NCI-H82 treated with DMSO at 0.1 percent for 48 hours (cell line): ENCODE measurements around the gene GALNT17.

ENCODE experiments used
- DNase-seq: peaks from one replicate; lab custom pipeline; 2025; ENCODE audit not compliant: unreplicated experiment; lab: John Stamatoyannopoulos, UW

GALNT17 gene

GRCh38 chr7:71443191-71443530 lies 311.2 kb downstream of the GALNT17 start:
- no peak for DNase-seq

- no peak for DNase-seq
These were observed 312.2 kb downstream of the GALNT17 start for GRCh38 chr7:71444130-71444529.

DNA sequence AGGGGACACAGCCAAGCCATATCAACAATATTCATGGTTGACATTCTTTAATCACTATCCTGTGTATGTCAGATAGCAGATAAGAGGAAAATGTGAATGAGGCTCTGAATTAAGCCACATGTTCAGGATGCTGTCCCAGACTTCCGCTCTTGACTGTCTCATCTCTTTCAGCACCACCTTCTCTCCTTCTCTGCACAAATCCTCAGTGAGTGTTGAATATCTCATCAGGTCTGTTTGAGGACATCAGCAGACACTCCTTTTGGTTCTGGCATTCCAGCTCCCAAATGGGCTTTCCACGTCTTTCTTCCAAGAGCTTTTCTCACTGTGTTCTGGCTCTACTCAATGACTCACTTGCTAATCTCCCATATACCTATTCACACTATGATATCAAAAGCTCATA lies 321.7 kb downstream of the GALNT17 start:
- no peak for DNase-seq

DNA sequence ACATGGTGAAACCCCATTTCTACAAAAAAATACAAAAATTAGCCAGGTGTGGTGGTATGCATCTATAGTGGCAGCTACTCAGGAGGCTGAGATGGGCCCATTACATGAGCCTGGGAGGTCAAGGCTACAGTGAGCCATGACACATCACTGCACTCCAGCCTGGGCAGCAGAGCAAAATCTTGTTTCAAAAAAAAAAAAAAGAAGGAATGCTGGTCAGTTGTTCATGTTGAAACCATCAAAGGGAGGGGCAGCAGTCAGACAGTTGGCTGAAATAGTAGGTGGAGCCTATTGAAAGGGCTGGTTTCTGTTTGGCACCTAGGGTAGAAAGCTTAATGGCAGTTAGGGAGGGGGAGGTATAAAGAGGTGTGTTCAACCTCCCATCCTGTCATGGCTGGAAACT lies 323.0 kb downstream of the GALNT17 start:
- no peak for DNase-seq

GRCh38 chr7:71457021-71457420 lies 325.1 kb downstream of the GALNT17 start:
- DNase-seq: no peak

DNA sequence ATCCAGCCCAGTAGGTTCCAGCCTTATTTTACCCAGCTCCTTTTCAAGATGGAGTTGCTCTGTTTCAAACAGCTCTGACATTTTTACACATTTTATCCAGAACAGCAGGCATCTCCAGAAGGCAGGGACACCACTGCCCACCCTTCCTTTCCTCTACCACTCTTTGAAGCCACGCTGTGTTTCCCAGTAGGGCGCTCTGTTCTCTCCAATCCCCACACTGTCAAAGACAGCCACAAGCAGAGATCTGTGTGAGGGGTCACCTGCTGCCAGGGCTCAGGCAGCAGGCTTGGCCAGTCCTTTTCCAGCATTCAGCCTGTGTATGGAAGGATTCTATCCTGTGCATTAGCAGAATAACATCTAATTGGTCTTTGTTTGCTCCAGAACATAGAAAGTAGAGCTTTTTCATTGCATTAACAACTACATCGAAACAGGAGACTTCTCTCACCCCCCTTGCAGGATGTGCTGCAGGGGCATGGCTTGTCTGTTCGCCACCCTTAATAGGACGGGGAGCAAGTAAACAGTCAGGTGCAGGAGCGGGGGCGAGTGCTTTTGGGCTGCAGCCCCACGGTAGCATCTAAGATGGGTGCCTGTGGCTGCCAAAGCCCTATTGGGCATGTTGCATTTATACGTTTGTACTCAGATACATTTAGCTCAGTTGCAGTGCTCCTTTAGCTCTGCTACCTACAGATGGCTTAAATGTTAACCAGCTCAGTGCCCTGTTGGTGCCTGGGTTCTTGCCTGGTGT lies 326.1 kb downstream of the GALNT17 start:
- DNase-seq: no peak

DNA sequence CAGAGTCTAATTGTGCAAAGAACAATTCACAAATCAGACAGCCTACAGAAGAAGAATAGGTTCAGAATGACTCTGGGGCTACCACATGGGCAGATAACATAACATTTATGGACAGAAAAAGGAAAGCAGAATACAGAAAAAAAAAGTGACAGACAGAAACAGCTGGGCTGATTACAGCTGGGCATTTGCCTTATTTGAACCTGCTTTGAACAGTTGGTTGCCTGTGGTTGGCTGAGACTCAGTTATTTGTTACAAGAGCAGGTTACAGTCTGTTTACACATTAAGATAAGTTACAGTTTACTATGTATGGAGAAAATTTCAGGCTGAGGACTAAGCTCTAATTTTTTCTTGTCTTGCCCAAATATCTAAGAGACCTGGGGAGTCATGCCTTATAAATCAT lies 327.2 kb downstream of the GALNT17 start:
- no peak for DNase-seq

GRCh38 chr7:71461572-71461971 lies 329.6 kb downstream of the GALNT17 start:
- no peak for DNase-seq

DNA sequence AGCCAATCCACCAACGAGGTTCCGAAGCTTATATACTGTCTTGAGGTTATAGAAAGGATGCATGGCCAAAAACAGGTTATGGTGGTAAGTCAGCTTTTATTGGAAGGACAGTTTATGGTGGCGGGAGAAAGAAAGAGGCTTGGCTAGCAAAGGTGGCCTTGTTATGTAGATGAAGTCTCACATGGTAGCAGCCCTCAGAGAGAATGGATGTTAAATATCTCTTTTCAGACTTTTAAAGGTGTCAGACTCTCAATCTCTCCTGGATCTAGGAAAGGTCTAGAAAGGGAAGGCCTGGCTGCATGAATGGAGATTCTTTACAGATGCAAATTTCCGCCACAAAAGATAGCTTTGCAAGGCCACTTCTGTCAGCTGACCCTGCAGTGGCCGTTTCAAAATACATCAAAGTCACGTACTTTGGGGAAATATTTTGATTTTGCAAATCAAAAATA lies 333.8 kb downstream of the GALNT17 start:
- DNase-seq: no peak

GRCh38 chr7:71466448-71467145 lies 334.7 kb downstream of the GALNT17 start:
- DNase-seq: no peak

DNA sequence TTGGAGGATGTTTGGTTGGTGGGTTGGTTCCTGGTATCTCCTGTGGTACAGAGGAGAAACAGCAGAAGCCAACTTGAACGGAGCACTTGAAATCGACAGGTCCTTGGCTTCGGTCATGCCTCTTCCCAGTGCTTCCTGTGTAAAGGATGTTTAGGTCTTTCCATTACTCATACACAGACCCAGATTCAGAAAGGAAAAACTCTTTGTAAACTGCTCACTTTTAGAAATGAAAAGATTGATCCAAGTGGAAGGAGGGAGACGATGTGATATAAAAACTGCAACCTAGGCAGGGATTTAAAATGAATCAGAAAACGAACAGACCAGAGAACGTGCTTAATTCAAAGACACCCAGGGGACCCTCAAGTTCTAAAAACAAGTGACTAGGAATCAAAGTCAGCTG lies 338.4 kb downstream of the GALNT17 start:
- DNase-seq: no peak

- DNase-seq: no peak
These were observed 338.9 kb downstream of the GALNT17 start for GRCh38 chr7:71470830-71471229.

DNA sequence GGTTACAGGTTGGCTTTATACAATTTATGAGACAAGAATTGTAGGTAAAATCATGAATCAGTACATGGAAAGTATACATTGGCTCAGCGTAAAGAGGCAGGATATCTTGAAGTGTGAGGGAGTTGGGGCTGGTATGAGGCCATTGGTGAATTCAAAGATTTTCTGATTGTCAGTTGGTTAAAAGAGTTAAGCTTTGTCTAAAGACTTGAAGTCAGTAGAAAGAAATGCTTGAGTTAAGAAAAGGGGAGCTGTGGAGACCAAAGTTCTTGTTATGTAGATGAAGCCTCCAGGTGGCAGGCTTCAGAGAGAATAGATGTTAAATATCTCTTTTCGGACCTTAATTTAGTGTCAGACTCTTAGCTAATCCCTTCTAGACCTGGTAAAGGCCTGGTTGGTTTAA lies 341.0 kb downstream of the GALNT17 start:
- DNase-seq: no peak

GRCh38 chr7:71473366-71473967 lies 341.5 kb downstream of the GALNT17 start:
- DNase-seq: no peak

GRCh38 chr7:71477441-71477840 lies 345.5 kb downstream of the GALNT17 start:
- DNase-seq: no peak

- DNase-seq: no peak
These were observed 347.3 kb downstream of the GALNT17 start for GRCh38 chr7:71479231-71479630.

DNA sequence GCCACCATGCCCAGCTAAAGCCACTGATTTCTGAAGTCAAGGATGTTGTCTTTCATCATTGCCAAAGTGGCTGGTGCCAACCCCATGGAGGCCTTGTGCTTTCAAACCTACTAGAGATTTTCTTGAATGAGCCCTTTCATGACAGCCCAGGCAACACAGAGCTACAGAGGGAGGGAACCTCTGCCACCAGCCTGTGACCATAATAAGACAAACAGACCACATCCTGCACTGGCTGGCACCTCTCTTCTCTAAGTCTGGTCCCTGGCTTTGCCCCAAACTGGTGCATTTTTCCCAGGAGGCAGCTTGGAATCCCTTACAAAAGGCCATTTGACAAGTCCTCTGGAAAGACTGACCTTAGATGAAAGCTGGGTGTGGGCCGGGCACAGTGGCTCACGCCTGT lies 348.8 kb downstream of the GALNT17 start:
- no peak for DNase-seq

- no peak for DNase-seq
These were observed 350.3 kb downstream of the GALNT17 start for GRCh38 chr7:71482284-71482683.

- no peak for DNase-seq
These were observed 352.4 kb downstream of the GALNT17 start for GRCh38 chr7:71484380-71484779.

GRCh38 chr7:71485586-71485985 lies 353.6 kb downstream of the GALNT17 start:
- DNase-seq: no peak

- DNase-seq: no peak
These were observed 354.5 kb downstream of the GALNT17 start for GRCh38 chr7:71486414-71486813.

GRCh38 chr7:71486856-71487628 lies 355.1 kb downstream of the GALNT17 start:
- no peak for DNase-seq
